ENCODE results near the gene MAPK8IP1.

The MAPK8IP1 gene

DNA sequence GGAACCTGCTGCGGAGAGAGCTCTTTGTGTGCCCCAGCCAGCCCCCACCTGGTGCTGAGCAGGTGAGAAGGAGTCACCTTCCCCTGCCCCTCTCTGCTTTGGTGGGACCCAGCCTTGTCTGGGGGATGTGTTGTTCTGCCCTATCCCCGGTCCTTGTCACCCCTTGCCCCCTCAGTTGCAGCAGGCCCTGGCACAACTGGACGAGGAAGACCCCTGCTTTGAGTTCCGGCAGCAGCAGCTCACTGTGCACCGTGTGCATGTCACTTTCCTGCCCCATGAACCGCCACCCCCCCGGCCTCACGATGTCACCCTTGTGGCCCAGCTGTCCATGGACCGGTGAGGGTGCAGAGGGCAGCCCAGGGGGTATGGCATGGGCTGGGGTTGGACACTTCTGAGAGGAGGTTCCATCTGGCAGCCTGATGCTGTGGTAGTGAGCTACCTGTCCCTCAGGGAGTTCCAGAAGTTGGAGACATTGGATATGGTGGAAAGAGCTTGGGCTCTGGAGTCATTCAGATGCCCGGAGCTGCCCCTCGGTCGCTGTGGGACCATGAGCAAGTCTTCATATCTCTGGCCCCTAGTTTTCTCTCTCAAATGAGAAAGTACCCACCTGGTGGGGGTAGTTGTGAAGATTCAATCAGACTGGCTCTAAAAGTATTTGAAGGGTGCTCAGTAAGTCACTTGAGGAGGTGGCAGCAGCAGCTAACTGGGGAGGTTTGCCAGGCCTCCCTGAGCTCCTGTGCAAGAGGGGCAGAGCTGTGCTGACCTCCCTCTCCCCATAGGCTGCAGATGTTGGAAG is 41.3 kb downstream of the MAPK8IP1 start:
- H3K4me3 ChIP-seq (ENCODE audit: low read depth, low read length): no peak overlapping the region
- DNase-seq (ENCODE audit: low read depth): no peak
- TF ChIP-seq, protein P1, sequence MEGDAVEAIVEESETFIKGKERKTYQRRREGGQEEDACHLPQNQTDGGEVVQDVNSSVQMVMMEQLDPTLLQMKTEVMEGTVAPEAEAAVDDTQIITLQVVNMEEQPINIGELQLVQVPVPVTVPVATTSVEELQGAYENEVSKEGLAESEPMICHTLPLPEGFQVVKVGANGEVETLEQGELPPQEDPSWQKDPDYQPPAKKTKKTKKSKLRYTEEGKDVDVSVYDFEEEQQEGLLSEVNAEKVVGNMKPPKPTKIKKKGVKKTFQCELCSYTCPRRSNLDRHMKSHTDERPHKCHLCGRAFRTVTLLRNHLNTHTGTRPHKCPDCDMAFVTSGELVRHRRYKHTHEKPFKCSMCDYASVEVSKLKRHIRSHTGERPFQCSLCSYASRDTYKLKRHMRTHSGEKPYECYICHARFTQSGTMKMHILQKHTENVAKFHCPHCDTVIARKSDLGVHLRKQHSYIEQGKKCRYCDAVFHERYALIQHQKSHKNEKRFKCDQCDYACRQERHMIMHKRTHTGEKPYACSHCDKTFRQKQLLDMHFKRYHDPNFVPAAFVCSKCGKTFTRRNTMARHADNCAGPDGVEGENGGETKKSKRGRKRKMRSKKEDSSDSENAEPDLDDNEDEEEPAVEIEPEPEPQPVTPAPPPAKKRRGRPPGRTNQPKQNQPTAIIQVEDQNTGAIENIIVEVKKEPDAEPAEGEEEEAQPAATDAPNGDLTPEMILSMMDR (IDR thresholded peaks at IDR 0.05; ENCODE audit: low read depth, low read length, missing control alignments): no peak

DNA sequence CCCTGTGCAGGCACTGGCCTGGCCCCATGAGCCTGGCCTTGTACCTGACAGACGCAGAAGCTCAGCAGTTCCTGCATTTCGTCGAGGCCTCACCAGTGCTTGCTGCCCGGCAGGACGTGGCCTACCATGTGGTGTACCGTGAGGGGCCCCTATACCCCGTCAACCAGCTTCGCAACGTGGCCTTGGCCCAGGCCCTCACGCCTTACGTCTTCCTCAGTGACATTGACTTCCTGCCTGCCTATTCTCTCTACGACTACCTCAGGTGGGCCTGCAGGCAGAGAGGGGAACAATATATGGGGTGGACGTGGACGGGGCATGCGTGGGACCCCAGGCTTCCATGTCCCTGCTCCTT is 41.9 kb downstream of the MAPK8IP1 start:
- TF ChIP-seq, protein P1 (IDR thresholded peaks at IDR 0.05; ENCODE audit: low read depth, low read length, missing control alignments): no peak
- no peak overlapping the region for H3K4me3 ChIP-seq (ENCODE audit: low read depth, low read length)
- DNase-seq (ENCODE audit: low read depth): no peak

DNA sequence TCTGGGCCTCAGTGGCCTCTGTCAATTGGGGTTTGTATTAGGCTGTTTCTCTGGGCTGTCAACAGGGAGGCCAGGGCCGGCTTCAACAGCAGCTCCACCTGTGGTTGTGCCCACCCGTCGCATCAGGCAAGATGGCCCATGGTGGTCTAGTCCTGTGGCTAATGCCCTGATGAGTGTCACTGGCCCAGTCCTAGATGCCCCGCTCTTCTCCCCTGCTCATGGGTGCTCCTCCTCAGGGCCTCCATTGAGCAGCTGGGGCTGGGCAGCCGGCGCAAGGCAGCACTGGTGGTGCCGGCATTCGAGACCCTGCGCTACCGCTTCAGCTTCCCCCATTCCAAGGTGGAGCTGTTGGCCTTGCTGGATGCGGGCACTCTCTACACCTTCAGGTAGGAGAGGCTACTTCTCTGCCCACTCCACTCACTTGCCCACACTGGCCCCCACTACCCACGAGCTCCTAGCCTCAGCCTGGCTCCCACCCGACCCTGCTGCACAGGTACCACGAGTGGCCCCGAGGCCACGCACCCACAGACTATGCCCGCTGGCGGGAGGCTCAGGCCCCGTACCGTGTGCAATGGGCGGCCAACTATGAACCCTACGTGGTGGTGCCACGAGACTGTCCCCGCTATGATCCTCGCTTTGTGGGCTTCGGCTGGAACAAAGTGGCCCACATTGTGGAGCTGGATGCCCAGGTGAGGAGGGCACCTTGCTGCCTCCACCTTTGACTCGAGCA is 42.4 kb downstream of the MAPK8IP1 start:
- DNase-seq (ENCODE audit: low read depth): no peak
- TF ChIP-seq, protein P1 (IDR thresholded peaks at IDR 0.05; ENCODE audit: low read depth, low read length, missing control alignments): no peak
- no peak overlapping the region for H3K4me3 ChIP-seq (ENCODE audit: low read depth, low read length)

DNA sequence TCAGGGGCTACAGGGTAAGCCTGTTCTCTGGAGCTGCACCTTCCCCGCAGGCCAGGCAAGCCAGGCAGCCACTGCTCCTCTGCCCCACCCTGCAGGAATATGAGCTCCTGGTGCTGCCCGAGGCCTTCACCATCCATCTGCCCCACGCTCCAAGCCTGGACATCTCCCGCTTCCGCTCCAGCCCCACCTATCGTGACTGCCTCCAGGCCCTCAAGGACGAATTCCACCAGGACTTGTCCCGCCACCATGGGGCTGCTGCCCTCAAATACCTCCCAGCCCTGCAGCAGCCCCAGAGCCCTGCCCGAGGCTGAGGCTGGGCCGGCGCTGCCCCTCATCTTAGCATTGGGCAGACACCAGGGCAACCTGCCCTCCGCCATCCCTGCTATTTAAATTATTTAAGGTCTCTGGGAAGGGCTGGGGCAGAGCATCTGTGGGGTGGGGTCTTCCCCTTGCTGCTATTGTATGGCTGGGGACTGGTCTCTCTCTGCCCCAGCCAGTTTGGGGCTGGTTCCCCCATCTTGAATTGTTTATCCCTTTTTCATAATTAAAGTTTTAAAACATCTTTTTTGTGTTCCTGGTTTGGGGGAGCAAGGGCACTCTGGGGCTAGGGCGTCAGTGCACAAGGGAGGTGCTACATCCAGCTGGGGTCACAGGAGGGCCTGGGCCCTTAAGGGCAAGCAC is 43.2 kb downstream of the MAPK8IP1 start:
- TF ChIP-seq, protein P1 (IDR thresholded peaks at IDR 0.05; ENCODE audit: low read depth, low read length, missing control alignments): no peak
- H3K4me3 ChIP-seq (ENCODE audit: low read depth, low read length): no peak overlapping the region
- no peak for DNase-seq (ENCODE audit: low read depth)

DNA sequence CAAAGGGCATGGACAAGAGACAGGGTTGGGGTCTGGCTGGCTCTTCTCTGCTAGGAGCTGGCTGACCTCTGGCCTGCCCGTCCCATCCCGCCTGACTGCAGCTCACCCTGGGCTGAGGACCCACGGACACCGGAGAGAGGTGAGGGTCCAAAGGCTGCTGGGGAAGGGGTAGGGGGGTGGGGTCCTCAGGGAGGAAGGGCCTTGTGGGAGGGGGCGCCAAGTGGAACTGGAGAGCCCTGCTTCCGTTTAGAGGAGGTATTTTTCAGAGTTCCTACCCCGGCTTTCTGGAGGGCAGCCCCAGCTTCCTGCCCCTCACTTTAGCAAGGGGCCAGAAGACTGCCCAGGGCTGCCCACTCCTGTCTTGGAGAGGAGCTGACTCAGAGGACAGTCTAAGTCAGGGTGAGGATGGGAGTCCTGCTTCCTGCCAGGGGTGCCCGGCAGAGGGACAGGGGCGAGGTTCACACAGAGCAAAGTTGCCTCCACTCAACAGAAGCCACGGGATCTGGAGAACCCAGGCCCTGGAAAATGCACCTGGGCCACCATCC is 44.1 kb downstream of the MAPK8IP1 start:
- TF ChIP-seq, protein P1 (IDR thresholded peaks at IDR 0.05; ENCODE audit: low read depth, low read length, missing control alignments): no peak
- H3K4me3 ChIP-seq (ENCODE audit: low read depth, low read length): no peak overlapping the region
- DNase-seq (ENCODE audit: low read depth): no peak

DNA sequence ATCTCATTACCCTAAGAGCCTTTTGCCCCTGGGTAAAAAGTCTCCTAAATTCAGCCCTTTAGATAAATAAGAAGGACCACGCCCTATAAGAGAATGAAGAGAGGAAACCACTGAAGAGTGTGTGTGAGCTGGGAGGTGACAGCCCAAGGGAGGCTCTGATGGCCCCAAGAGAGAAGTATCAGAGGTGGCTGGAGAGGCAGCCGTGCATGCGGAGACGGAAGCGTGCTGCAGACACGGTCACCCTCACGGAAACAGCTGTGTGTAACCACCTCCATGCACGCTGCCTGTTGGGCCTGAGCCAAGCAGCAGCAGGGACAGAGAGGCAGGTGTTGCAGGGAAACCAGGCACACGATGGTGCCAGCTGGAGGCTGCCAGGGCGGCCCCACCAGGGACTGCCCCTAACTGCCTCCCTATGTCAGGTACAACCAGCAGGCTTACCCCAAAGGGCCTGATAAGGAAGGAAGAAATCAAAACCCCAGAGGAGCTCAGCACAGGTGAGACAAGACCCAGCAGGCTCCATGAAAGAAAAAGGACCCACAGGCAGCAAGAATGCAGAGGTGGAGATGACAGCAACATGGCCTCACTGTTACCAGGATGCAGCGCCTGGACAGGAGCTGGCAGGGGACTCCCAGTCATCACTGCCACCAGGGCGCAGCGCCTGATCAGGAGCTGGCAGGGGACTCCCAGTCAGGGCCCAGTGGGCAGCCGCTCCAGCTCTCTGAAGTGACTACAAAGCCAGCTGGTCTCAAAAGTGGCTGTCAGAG is 44.8 kb downstream of the MAPK8IP1 start:
- peak; percentile 86 for DNase-seq (ENCODE audit: low read depth)
- TF ChIP-seq, protein P1 (IDR thresholded peaks at IDR 0.05; ENCODE audit: low read depth, low read length, missing control alignments): no peak
- H3K4me3 ChIP-seq (ENCODE audit: low read depth, low read length): no peak overlapping the region

Measured in GM12864 (cell line).